Neuronal stem cell (in vitro differentiated cells): Measurements from ENCODE around the gene TPH2.

Source experiments
- DNase-seq: peaks from one replicate; pipeline ENCODE4 v3.0.0-alpha.2; 2013; ENCODE audit warnings: low spot score
- H2AFZ ChIP-seq: one replicate; pipeline ENCODE4 v1.6.1; 2013; ENCODE audit warnings: mild to moderate bottlenecking, low read length, inconsistent platforms
- H2AK5ac ChIP-seq: 2 replicates; pipeline ENCODE4 v1.6.1; 2013; ENCODE audit warnings: low read depth, mild to moderate bottlenecking, inconsistent platforms, low read length, moderate library complexity, mixed read lengths
- H2BK120ac ChIP-seq: 2 replicates; pipeline ENCODE4 v1.6.1; 2013; ENCODE audit warnings: low read depth, mild to moderate bottlenecking, inconsistent platforms, low read length, moderate library complexity, mixed read lengths
- H2BK12ac ChIP-seq: one replicate; pipeline ENCODE4 v1.6.1; 2013; ENCODE audit warnings: low read length, inconsistent platforms
- H2BK15ac ChIP-seq: 2 replicates; pipeline ENCODE4 v1.6.1; 2013; ENCODE audit warnings: mild to moderate bottlenecking, low read length, inconsistent platforms, mixed read lengths
- H2BK5ac ChIP-seq: one replicate; pipeline ENCODE4 v1.6.1; 2013; ENCODE audit warnings: inconsistent platforms, mild to moderate bottlenecking, low read length, moderate library complexity
- H3K14ac ChIP-seq: one replicate; pipeline ENCODE4 v1.6.1; 2013; ENCODE audit warnings: low read length, inconsistent platforms
- H3K18ac ChIP-seq: 2 replicates; pipeline ENCODE4 v1.6.1; 2013; ENCODE audit warnings: low read length, inconsistent platforms
- H3K23ac ChIP-seq: 2 replicates; pipeline ENCODE4 v1.6.1; 2013; ENCODE audit warnings: low read depth, mild to moderate bottlenecking, mixed read lengths, low read length, inconsistent platforms; ENCODE audit not compliant: poor library complexity
- H3K27ac ChIP-seq: replicated peaks from 3 replicates; pipeline ENCODE4 v1.5.1; 2013; ENCODE audit warnings: low read length, inconsistent platforms
- H3K27me3 ChIP-seq, 3 experiments: 2 replicates each; pipeline ENCODE4 v1.6.1; 2013; ENCODE audit warnings: low read length in 3 of 3, mild to moderate bottlenecking in 2 of 3, inconsistent platforms in 1 of 3, low read depth in 1 of 3, mixed read lengths in 1 of 3, moderate library complexity in 1 of 3; ENCODE audit not compliant: control insufficient read depth in 3 of 3, insufficient read depth in 3 of 3
- H3K36me3 ChIP-seq, 2 donors: replicated peaks in 1 of 2; 2 replicates each; pipeline ENCODE4 v1.6.1; 2013; ENCODE audit warnings: low read length in 2 of 2; ENCODE audit not compliant: control insufficient read depth in 2 of 2, insufficient read depth in 2 of 2
- H3K4ac ChIP-seq: 2 replicates; pipeline ENCODE4 v1.6.1; 2013; ENCODE audit warnings: inconsistent platforms, mild to moderate bottlenecking, low read length, moderate library complexity
- H3K4me1 ChIP-seq, 2 donors: 1 replicate in 1 of 2; 2 replicates in 1 of 2; pipeline ENCODE4 v1.6.1; 2013; ENCODE audit warnings: low read length in 2 of 2, low read depth in 1 of 2; ENCODE audit not compliant: control insufficient read depth in 2 of 2, insufficient read depth in 1 of 2
- H3K4me2 ChIP-seq: one replicate; pipeline ENCODE4 v1.6.1; 2013; ENCODE audit warnings: mild to moderate bottlenecking, low read length, inconsistent platforms; ENCODE audit not compliant: insufficient read depth, poor library complexity, severe bottlenecking
- H3K4me3 ChIP-seq, 2 donors: 2 replicates each; pipeline ENCODE4 v1.5.1; 2013; ENCODE audit warnings: low read length in 2 of 2, mild to moderate bottlenecking in 2 of 2, inconsistent platforms in 1 of 2, moderate library complexity in 1 of 2
- H3K79me1 ChIP-seq: one replicate; pipeline ENCODE4 v1.6.1; 2013; ENCODE audit warnings: low read depth, mild to moderate bottlenecking, inconsistent platforms, low read length, moderate library complexity
- H3K9ac ChIP-seq: one replicate; pipeline ENCODE4 v1.6.1; 2013; ENCODE audit warnings: mild to moderate bottlenecking, low read depth, low read length, inconsistent platforms; ENCODE audit not compliant: poor library complexity
- H3K9me3 ChIP-seq, 2 donors: replicated peaks in 1 of 2; 2 replicates each; pipeline versions ENCODE3 to v1.6.1; 2013; ENCODE audit warnings: low read length in 2 of 2, mild to moderate bottlenecking in 2 of 2, inconsistent platforms in 1 of 2, low read depth in 1 of 2, mixed read lengths in 1 of 2, moderate library complexity in 1 of 2; ENCODE audit not compliant: control insufficient read depth in 2 of 2, insufficient read depth in 1 of 2
- H4K8ac ChIP-seq: one replicate; pipeline ENCODE4 v1.6.1; 2013; ENCODE audit warnings: low read depth, mild to moderate bottlenecking, inconsistent platforms, low read length, moderate library complexity
- H4K91ac ChIP-seq: one replicate; pipeline ENCODE4 v1.6.1; 2013; ENCODE audit warnings: low read length, low read depth, mild to moderate bottlenecking, inconsistent platforms; ENCODE audit not compliant: poor library complexity
- WGBS, 2 donors: extraction: QIAGEN DNeasy Blood & Tissue Kit; methylation state at CpG; one replicate each; pipeline ENCODE4 v1.1.7; 2013; ENCODE audit warnings: missing lambda C conversion rate in 2 of 2, mixed read lengths in 1 of 2; ENCODE audit not compliant: insufficient read length in 2 of 2, insufficient replicate concordance in 1 of 2; ENCODE audit errors: extremely low coverage in 2 of 2; 5-methylcytosine and 5-hydroxymethylcytosine counted together

TPH2 gene

DNA sequence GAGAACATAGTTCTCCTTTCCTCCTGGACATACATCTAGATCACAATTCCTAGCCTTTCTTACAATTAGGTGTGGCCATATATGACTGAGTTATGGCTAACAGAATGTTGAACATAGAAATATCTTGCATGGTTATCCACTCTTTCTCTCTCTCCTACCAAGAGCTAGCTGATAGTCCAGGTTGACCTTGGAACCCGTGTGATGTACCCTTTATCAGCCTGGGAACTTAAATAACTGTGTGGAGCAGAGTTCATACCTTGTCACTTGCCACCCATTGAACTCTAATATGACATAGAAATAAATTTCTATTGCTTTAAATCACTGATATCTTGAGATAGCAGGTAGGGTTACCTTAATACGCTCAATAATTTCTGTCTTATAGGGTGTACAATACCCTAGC, 115.9 kb downstream of the TPH2 start:
- H3K79me1 ChIP-seq: no peaks in the 10 kb centered on the region
- H4K91ac ChIP-seq: no peak overlapping the region
- no peak overlapping the region for H3K4ac ChIP-seq
- no peak overlapping the region for H2AK5ac ChIP-seq
- no peak overlapping the region for H3K27ac ChIP-seq
- H3K14ac ChIP-seq: no peak overlapping the region
- WGBS, 2 donors: no CpG with 5 or more reads among the region's 2 CpGs
- H2BK5ac ChIP-seq: no peak overlapping the region
- no peaks in the 10 kb centered on the region for H3K4me1 ChIP-seq
- H2BK120ac ChIP-seq: no peak overlapping the region
- H3K4me2 ChIP-seq: no peak overlapping the region
- no peak overlapping the region for H3K23ac ChIP-seq
- no peaks in the 10 kb centered on the region for H3K9me3 ChIP-seq
- no peaks in the 10 kb centered on the region for H3K27me3 ChIP-seq
- no peak overlapping the region for H2BK12ac ChIP-seq
- no peak overlapping the region for H2BK15ac ChIP-seq
- no peak overlapping the region for H3K18ac ChIP-seq
- H4K8ac ChIP-seq: no peak overlapping the region
- H3K9ac ChIP-seq: no peak overlapping the region
- DNase-seq: no peak
- H3K4me3 ChIP-seq: no peak overlapping the region
- no peak overlapping the region for H2AFZ ChIP-seq
- H3K36me3 ChIP-seq: no peaks in the 10 kb centered on the region

GRCh38 chr12:72057330-72057914, 118.8 kb downstream of the TPH2 start:
- H2BK15ac ChIP-seq: no peak overlapping the region
- WGBS, 2 donors: no CpG with 5 or more reads among the region's 5 CpGs
- H3K14ac ChIP-seq: no peak overlapping the region
- no peak overlapping the region for H2AK5ac ChIP-seq
- no peak overlapping the region for H2BK12ac ChIP-seq
- H3K4me2 ChIP-seq: no peak overlapping the region
- H3K27me3 ChIP-seq: no peaks in the 10 kb centered on the region
- no peak overlapping the region for H2BK5ac ChIP-seq
- H3K36me3 ChIP-seq: no peaks in the 10 kb centered on the region
- no peak overlapping the region for H2AFZ ChIP-seq
- no peak overlapping the region for H3K23ac ChIP-seq
- H3K79me1 ChIP-seq: no peaks in the 10 kb centered on the region
- no peak overlapping the region for H4K91ac ChIP-seq
- H3K4ac ChIP-seq: no peak overlapping the region
- DNase-seq: no peak
- H4K8ac ChIP-seq: no peak overlapping the region
- H2BK120ac ChIP-seq: no peak overlapping the region
- no peak overlapping the region for H3K4me3 ChIP-seq
- no peak overlapping the region for H3K27ac ChIP-seq
- H3K4me1 ChIP-seq: no peaks in the 10 kb centered on the region
- H3K18ac ChIP-seq: no peak overlapping the region
- H3K9me3 ChIP-seq: no peaks in the 10 kb centered on the region
- H3K9ac ChIP-seq: no peak overlapping the region

- Histone ChIP-seq H2BK12ac (no peak overlapping the region), H2AFZ (no peak overlapping the region), H3K4me2 (no peak overlapping the region), H4K8ac (no peak overlapping the region), H3K36me3 (no peaks in the 10 kb centered on the region), H2BK5ac (no peak overlapping the region), H2AK5ac (no peak overlapping the region), H3K14ac (no peak overlapping the region), H4K91ac (no peak overlapping the region), H3K79me1 (no peaks in the 10 kb centered on the region), H2BK120ac (no peak overlapping the region), H3K23ac (no peak overlapping the region), H3K27ac (no peak overlapping the region), H3K9me3 (no peaks in the 10 kb centered on the region), H3K18ac (no peak overlapping the region), H3K4me3 (no peak overlapping the region), H3K9ac (no peak overlapping the region), H2BK15ac (no peak overlapping the region), H3K27me3 (no peaks in the 10 kb centered on the region), H3K4ac (no peak overlapping the region), H3K4me1 (no peaks in the 10 kb centered on the region)
- WGBS, 2 donors: no CpG with 5 or more reads among the region's 2 CpGs
- no peak for DNase-seq
These were observed 124.4 kb downstream of the TPH2 start for GRCh38 chr12:72063073-72063472.

DNA sequence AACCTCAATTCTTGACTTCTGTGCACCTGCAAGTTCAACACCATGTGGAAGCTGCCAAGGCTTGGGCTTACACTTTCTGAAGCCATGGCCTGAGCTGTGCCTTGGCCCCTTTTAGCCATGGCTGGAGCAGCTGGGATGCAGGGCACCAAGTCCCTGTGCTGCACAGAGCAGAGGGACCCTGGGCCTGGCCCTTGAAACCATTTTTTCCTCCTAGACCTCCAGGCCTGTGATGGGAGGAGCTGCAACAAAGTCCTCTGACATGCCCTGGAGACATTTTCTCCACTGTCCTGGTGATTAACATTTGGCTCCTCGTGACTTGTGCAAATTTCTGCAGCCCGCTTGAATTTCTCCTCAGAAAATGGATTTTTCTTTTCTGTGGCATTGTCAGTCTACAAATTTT, 132.4 kb downstream of the TPH2 start:
- Histone ChIP-seq H3K27ac (no peak overlapping the region), H3K4me2 (no peak overlapping the region), H3K79me1 (peaks cover 2% of the 10 kb centered on the region), H2AK5ac (no peak overlapping the region), H2BK12ac (no peak overlapping the region), H2BK5ac (no peak overlapping the region), H3K4me3 (no peak overlapping the region), H3K9me3 (peaks cover 0 to 3% of the 10 kb centered on the region in 2 donors), H3K4me1 (no peaks in the 10 kb centered on the region), H3K36me3 (no peaks in the 10 kb centered on the region), H3K23ac (no peak overlapping the region), H3K14ac (no peak overlapping the region), H3K4ac (no peak overlapping the region), H2AFZ (no peak overlapping the region), H3K27me3 (no peaks in the 10 kb centered on the region), H3K18ac (no peak overlapping the region), H3K9ac (no peak overlapping the region), H2BK120ac (no peak overlapping the region), H4K91ac (no peak overlapping the region), H4K8ac (no peak overlapping the region), H2BK15ac (no peak overlapping the region)
- DNase-seq: no peak
- WGBS, 2 donors: no CpG with 5 or more reads among the region's 2 CpGs
